IPS DF 4.7 (cell line): ENCODE results near the gene EPC2.

Experiments used
- DNase-seq: peaks from one replicate; pipeline ENCODE4 v3.0.0-alpha.2; 2013; ENCODE audit warnings: low spot score; ENCODE audit errors: extremely low read depth

EPC2 gene

GRCh38 chr2:148643998-148644882, at the start of gene EPC2:
TSS of gene EPC2 (plus strand) at chr2:148644751. CDS start at chr2:148645018, 267 bp downstream.
- DNase-seq = peak; percentile 46

- DNase-seq = no peak
These were observed 48.5 kb upstream of the EPC2 start for GRCh38 chr2:148596018-148596417.

- DNase-seq = no peak
These were observed 45.2 kb upstream of the EPC2 start for GRCh38 chr2:148599109-148599991.

- DNase-seq = no peak
These were observed 41.5 kb upstream of the EPC2 start for GRCh38 chr2:148602885-148603561.

GRCh38 chr2:148603562-148603920, 41.0 kb upstream of the EPC2 start:
- DNase-seq = no peak

- DNase-seq = no peak
These were observed 39.6 kb upstream of the EPC2 start for GRCh38 chr2:148604927-148605326.

GRCh38 chr2:148607566-148607965, 37.0 kb upstream of the EPC2 start:
- no peak for DNase-seq

GRCh38 chr2:148613231-148614013, 31.1 kb upstream of the EPC2 start:
- DNase-seq = no peak

GRCh38 chr2:148614014-148614321, 30.6 kb upstream of the EPC2 start:
- no peak for DNase-seq

GRCh38 chr2:148614322-148615049, 30.1 kb upstream of the EPC2 start:
- DNase-seq = no peak

- no peak for DNase-seq
These were observed 29.1 kb upstream of the EPC2 start for GRCh38 chr2:148615381-148615841.

- DNase-seq = no peak
These were observed 27.9 kb upstream of the EPC2 start for GRCh38 chr2:148616662-148617061.

GRCh38 chr2:148617219-148617618, 27.3 kb upstream of the EPC2 start:
- no peak for DNase-seq

- DNase-seq = no peak
These were observed 24.9 kb upstream of the EPC2 start for GRCh38 chr2:148619560-148620195.

- no peak for DNase-seq
These were observed 22.2 kb upstream of the EPC2 start for GRCh38 chr2:148622366-148622765.

- DNase-seq = no peak
These were observed 21.5 kb upstream of the EPC2 start for GRCh38 chr2:148623086-148623485.

- no peak for DNase-seq
These were observed 17.3 kb upstream of the EPC2 start for GRCh38 chr2:148627224-148627623.

- no peak for DNase-seq
These were observed 9.8 kb upstream of the EPC2 start for GRCh38 chr2:148634749-148635148.

- DNase-seq = no peak
These were observed 6.0 kb upstream of the EPC2 start for GRCh38 chr2:148638543-148638942.

- DNase-seq = no peak
These were observed 3.8 kb upstream of the EPC2 start for GRCh38 chr2:148640767-148641166.
